Measurements from ENCODE around the gene USP9X. TPM values are rescaled to one million over a fixed set of nuclear protein-coding genes. Genes with fewer than 3 reads are reported as not detected.
"Not testable (repeated sequence)": the region's sequence is repeated elsewhere in the genome, so short reads cannot be mapped to it uniquely, and the experiment has no call there.

The USP9X gene
- total and polyA plus RNA-seq, 2 experiments from 2014 or later = 62.2 to 329 TPM

- H3K27me3 Mint-ChIP-seq (ENCODE audit: insufficient read depth, low read depth, poor library complexity); H3K4me1 Mint-ChIP-seq; H3K9me2 ChIP-seq (ENCODE audit: insufficient read depth); H4K20me1 ChIP-seq (replicated peaks; ENCODE audit: insufficient read depth); H2AFZ ChIP-seq; H3K36me3 Mint-ChIP-seq (ENCODE audit: low read depth); ATAC-seq; H3K4me1 ChIP-seq (ENCODE audit: insufficient read depth); DNase-seq (ENCODE audit: low spot score); H3K9me3 Mint-ChIP-seq; H3K79me2 ChIP-seq (replicated peaks; ENCODE audit: insufficient read depth); H3F3A ChIP-seq (replicated peaks; ENCODE audit: low read depth); H3K4me3 ChIP-seq; H3K4me3 Mint-ChIP-seq; H3K27ac ChIP-seq (ENCODE audit: low read depth); H3K27ac Mint-ChIP-seq; H3K27me3 ChIP-seq (ENCODE audit: insufficient read depth); H3K36me3 ChIP-seq (ENCODE audit: insufficient read depth); H3K4me2 ChIP-seq: not testable (repeated sequence)
Measured at GRCh38 chrX:41282307-41282706, 197.1 kb downstream of the USP9X start.

- not testable (repeated sequence) for H3K9me2 ChIP-seq (ENCODE audit: insufficient read depth); H3K4me3 ChIP-seq; H3K4me3 Mint-ChIP-seq; H2AFZ ChIP-seq; DNase-seq (ENCODE audit: low spot score); H3K27me3 Mint-ChIP-seq (ENCODE audit: insufficient read depth, low read depth, poor library complexity); H3K79me2 ChIP-seq (replicated peaks; ENCODE audit: insufficient read depth); H3K27ac Mint-ChIP-seq; H3K27me3 ChIP-seq (ENCODE audit: insufficient read depth); H3K27ac ChIP-seq (ENCODE audit: low read depth); H4K20me1 ChIP-seq (replicated peaks; ENCODE audit: insufficient read depth); H3K4me1 Mint-ChIP-seq; H3K9me3 Mint-ChIP-seq; H3K4me2 ChIP-seq; H3K36me3 Mint-ChIP-seq (ENCODE audit: low read depth); ATAC-seq; H3F3A ChIP-seq (replicated peaks; ENCODE audit: low read depth); H3K36me3 ChIP-seq (ENCODE audit: insufficient read depth); H3K4me1 ChIP-seq (ENCODE audit: insufficient read depth)
Measured at GRCh38 chrX:41285928-41286327, 200.7 kb downstream of the USP9X start.

Other genes starting within 250 kb of the USP9X start
- 239 and 272 TPM in 2 replicates for gene DDX3X, start 248.7 kb downstream of the USP9X start, total RNA-seq (2014; rRNA removed; shearing (Covaris generic))
- gene DDX3X, start 248.7 kb downstream of the USP9X start, polyA plus RNA-seq (2016; fragmentation: Nextera tagmentation; extraction: Ambion mirVana) = 55.6 and 68.1 TPM in 2 replicates